ENCODE results near the gene KCNA3. TPM values are rescaled to one million over a fixed set of nuclear protein-coding genes. Genes with fewer than 3 reads are reported as not detected.
A peak's percentile ranks its signal among the peaks of the same experiment; 100 is the strongest.

Gene KCNA3
- total and polyA plus RNA-seq, 10 donors, result 0.30 to 45.8 (median 25.2) TPM

DNA sequence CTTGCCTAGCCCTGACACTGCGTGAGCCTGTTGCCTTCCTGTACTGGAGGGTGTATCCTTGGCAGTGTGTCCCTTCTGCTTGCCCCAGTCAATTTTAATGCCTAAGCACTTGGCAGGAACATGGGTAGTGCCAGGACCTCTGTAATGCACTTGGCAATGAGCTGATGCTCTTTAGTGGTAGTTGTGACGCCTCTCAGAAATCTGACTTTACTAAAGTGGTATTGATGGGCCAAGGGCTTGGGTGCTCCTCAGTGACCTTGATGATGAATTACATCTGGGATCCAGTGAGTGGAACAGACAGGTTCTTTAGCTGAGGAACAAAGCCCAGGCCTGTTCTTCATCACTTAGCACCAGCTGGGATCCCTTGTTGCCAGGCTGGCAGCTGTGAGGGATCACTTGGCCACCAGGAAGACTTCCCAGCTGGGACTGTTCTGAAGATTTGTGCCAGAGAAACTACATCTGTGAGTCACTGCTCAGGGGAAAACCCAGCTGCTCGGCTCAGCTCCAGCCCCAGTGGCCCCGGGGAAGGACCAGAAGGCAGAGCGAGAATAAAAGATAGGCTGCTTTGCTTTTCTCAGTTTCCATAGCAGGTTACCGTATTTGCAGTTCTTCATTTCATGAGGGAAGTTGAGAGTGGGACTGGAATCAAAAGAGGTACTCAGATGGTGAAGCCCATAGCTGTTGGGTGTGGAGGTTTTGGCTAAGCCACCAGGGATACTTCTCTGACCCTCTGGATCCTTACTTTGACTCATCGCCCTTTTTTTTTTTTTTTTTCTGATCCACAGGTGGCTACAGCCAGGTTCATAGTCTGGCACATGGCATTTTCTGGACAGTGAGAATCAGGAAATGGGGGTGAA is 40.1 kb downstream of the KCNA3 start:
- Histone ChIP-seq H3K27ac (peak overlapping the region in 7 of 8 donors; percentile 46 to 85 (median 73)), H3K36me3 (no peaks in the 10 kb centered on the region), H3K9me3 (no peaks in the 10 kb centered on the region), H3K4me3 (no peak overlapping the region), H3K4me1 (peaks cover 35 to 96% (median 78%) of the 10 kb centered on the region in 6 donors), H3K27me3 (replicated peaks in 1 of 7) (no peaks in the 10 kb centered on the region)
- intact Hi-C loops (cut with DNase I; ENCODE audit: low total_unique reads), result loop anchor here (5.0 kb wide), 1 partner anchor 133 kb away; no protein-coding TSS in a partner anchor
- 33 to 58% (median 39%) methylated on average over 6 to 7 of the region's 7 CpGs for WGBS, 5 donors
- TF ChIP-seq POLR2AphosphoS5 (IDR thresholded peaks at IDR 0.05), result peak in 2 of 3 donors; percentile 66 to 76
- TF ChIP-seq, protein P1, sequence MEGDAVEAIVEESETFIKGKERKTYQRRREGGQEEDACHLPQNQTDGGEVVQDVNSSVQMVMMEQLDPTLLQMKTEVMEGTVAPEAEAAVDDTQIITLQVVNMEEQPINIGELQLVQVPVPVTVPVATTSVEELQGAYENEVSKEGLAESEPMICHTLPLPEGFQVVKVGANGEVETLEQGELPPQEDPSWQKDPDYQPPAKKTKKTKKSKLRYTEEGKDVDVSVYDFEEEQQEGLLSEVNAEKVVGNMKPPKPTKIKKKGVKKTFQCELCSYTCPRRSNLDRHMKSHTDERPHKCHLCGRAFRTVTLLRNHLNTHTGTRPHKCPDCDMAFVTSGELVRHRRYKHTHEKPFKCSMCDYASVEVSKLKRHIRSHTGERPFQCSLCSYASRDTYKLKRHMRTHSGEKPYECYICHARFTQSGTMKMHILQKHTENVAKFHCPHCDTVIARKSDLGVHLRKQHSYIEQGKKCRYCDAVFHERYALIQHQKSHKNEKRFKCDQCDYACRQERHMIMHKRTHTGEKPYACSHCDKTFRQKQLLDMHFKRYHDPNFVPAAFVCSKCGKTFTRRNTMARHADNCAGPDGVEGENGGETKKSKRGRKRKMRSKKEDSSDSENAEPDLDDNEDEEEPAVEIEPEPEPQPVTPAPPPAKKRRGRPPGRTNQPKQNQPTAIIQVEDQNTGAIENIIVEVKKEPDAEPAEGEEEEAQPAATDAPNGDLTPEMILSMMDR (IDR thresholded peaks at IDR 0.05 in 8 of 11, conservative IDR thresholded peaks at IDR 0.05 in 3 of 11), result no peak
- peak; percentile 87 for DNase-seq

DNA sequence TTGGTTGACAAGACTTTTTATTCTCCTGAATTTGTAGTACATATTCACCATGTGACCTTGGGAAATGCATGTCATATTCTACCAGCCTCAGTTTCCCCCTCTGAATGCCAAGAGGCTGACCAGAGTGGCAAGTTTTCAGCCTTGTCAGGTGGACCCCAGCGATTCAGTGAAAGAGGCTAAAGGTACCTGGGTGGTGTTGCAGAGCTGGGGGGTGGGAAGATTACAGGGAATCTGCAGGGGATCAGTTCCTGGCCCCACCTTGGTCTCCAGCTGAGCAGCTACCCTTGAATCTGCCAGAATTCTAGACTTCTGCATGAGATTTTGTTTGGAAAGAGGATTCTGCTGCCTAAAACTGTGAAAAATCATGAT is 40.7 kb downstream of the KCNA3 start:
- no peak for DNase-seq
- peak overlapping the region in 6 of 8 donors; percentile 52 to 85 (median 74) for H3K27ac ChIP-seq
- TF ChIP-seq POLR2AphosphoS5 (IDR thresholded peaks at IDR 0.05) (no peak), POLR2A (IDR thresholded peaks at IDR 0.05) (no peak)
- TF ChIP-seq, protein P1 (IDR thresholded peaks at IDR 0.05 in 8 of 11, conservative IDR thresholded peaks at IDR 0.05 in 3 of 11), result no peak
- no peaks in the 10 kb centered on the region for H3K9me3 ChIP-seq
- no peak overlapping the region for H3K4me3 ChIP-seq
- WGBS, 5 donors, result 81 to 100% (median 92%) methylated on average over 1 of the region's 1 CpG
- no peaks in the 10 kb centered on the region for H3K36me3 ChIP-seq
- H3K4me1 ChIP-seq, result peaks cover 35 to 90% (median 78%) of the 10 kb centered on the region in 6 donors
- H3K27me3 ChIP-seq (replicated peaks in 1 of 7), result no peaks in the 10 kb centered on the region
- intact Hi-C loops (cut with DNase I; ENCODE audit: low total_unique reads), result loop anchor here (5.0 kb wide), 1 partner anchor 133 kb away; no protein-coding TSS in a partner anchor

DNA sequence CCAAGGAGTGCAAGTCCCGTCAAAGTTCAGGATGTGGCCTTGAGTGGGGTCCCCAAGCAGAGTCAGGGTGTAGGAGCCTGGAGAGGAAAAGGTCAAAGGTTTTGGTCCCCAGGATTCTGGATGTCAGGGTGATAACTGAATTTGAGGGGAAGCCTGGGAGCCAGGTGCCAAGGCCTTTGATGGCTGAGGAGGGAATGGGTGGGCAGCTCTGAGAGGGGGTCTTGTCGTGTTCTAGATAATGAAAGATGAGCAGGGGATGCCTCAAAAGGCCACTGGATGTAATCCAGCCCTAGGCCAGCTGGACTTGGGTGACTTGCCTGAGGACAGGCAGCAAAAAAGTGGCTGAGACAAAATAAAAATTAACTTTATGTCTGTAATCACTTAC is 41.1 kb downstream of the KCNA3 start:
- peak overlapping the region in 6 of 8 donors; percentile 23 to 85 (median 74) for H3K27ac ChIP-seq
- intact Hi-C loops (cut with DNase I; ENCODE audit: low total_unique reads), result loop anchor here (5.0 kb wide), 1 partner anchor 134 kb away; no protein-coding TSS in a partner anchor
- 77 to 89% (median 79%) methylated on average over 2 of the region's 2 CpGs for WGBS, 5 donors
- no peaks in the 10 kb centered on the region for H3K27me3 ChIP-seq (replicated peaks in 1 of 7)
- H3K9me3 ChIP-seq, result no peaks in the 10 kb centered on the region
- H3K4me1 ChIP-seq, result peaks cover 35 to 85% (median 77%) of the 10 kb centered on the region in 6 donors
- TF ChIP-seq POLR2A (IDR thresholded peaks at IDR 0.05) (no peak), POLR2AphosphoS5 (IDR thresholded peaks at IDR 0.05) (no peak)
- TF ChIP-seq, protein P1 (IDR thresholded peaks at IDR 0.05 in 8 of 11, conservative IDR thresholded peaks at IDR 0.05 in 3 of 11), result no peak
- H3K4me3 ChIP-seq, result no peak overlapping the region
- DNase-seq, result no peak
- H3K36me3 ChIP-seq, result no peaks in the 10 kb centered on the region

Measured in spleen (tissue), 11 donors.